ENCODE data around the gene EFNA4. TPM values are rescaled to one million over a fixed set of nuclear protein-coding genes. Genes with fewer than 3 reads are reported as not detected.

EFNA4 gene, protein sequence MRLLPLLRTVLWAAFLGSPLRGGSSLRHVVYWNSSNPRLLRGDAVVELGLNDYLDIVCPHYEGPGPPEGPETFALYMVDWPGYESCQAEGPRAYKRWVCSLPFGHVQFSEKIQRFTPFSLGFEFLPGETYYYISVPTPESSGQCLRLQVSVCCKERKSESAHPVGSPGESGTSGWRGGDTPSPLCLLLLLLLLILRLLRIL
- polyA plus RNA-seq (ENCODE audit: insufficient read length in 4 of 4): 10 to 100 TPM; 19.2 to 24.8 (median 19.5) TPM

DNA sequence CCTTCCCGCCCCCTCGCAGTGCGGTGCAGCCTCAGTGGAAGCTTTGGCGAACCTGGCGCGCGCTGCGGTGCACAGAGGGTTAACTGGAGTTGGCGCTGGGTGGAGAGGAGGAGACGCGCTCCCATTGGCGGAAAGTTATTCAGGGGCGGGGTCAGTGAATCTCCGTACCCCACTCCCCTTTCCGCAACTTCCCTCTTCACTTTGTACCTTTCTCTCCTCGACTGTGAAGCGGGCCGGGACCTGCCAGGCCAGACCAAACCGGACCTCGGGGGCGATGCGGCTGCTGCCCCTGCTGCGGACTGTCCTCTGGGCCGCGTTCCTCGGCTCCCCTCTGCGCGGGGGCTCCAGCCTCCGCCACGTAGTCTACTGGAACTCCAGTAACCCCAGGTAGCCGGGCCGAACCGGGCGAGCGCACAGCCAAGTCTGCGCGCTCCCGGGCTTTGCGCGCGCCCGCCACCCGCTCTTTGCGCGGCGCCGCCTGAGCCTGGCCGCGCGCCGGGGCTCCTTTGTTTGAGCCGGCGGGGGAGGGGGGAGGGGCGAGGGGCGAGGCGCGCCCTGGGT lies at the start of gene EFNA4:
Gene EFNA4, plus strand, starts transcription at position 191 of the 561 bp plus-strand sequence. Its CDS starts 84 bp downstream, at position 275.
- peak in 2 of 4 donors; percentile 75 to 84 for DNase-seq (ENCODE audit: low read depth in 4 of 4, low spot score in 3 of 4)

GRCh38 chr1:155014709-155015508 lies 48.6 kb upstream of the EFNA4 start:
- no peak for DNase-seq (ENCODE audit: low read depth in 4 of 4, low spot score in 3 of 4)

DNA sequence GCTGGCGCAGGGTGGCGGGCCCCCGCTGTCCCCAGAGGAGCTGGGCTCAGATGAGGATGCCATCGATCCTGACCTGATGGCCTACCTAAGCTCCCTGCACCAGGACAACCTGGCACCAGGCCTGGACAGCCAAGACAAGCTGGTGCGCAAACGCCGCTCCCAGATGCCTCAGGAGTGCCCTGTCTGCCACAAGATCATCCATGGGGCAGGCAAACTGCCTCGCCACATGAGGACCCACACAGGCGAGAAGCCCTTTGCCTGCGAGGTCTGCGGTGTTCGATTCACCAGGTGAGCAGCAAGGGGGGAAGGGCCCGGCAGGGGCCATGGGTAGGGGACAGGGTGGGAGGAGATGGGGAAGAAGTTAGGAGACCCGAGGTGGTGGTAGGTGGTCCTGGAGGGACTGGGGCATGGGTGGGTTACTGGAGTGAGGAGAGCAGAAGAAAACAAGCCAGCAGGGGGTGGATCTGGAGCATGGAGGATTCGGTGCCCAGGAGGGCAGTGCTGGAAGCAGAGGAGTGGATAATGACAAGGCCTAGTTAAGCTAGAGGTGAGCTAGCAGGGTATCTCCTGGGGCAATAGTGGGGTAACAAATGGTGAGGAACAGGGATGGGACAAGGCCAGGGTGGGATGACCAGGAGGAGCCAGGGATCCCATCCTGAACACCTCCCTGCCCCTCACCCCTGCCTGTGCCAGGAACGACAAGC lies 47.9 kb upstream of the EFNA4 start:
- DNase-seq (ENCODE audit: low read depth in 4 of 4, low spot score in 3 of 4): no peak

- no peak for DNase-seq (ENCODE audit: low read depth in 4 of 4, low spot score in 3 of 4)
Measured at GRCh38 chr1:155016231-155016831, 47.2 kb upstream of the EFNA4 start.

DNA sequence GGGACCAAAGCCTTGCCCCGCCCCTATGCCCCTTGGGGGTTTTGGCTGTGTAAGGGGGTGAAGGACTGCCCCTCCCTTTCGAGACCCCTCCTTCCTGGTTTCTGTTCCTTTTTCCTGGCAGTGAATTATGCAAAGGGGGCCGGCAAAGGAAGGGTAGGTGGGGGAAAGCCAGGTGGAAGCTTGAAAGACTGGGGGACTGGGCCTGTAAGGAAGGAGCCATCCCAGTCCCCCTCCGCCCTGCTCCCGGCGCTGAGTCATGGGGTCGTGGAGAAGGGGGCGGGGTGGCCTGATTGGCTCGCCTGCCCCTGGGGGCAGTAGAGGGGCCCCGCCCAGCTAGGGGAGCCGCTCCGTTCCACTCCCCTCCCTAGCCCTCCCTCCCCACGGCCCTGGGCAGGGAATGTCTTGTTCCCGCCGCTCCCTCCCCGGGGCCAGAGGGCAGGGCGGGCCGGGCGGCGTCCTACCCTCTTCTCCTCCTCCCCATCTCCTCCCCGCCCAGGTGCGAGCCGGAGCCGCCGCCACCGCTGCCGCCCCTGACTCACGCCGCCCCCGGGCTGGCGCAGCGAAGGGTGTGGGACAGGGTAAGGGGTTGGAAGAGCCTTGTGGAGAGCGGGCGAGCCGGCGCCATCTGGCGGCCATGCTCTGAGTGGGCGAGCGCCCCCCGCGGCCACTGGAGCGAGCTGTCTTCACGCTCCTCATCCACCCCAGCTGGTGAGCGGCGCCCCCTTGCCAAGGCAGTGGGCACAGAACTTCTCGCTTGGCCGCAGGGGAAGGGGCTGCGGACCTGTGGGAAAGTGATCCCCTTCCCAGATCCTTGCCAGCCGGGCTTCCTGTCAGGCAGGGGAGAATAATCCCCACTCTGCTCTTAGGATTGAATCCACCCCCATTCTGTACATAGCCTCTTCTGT lies 46.2 kb upstream of the EFNA4 start:
- DNase-seq (ENCODE audit: low read depth in 4 of 4, low spot score in 3 of 4): peak in 1 of 4 donors; percentile 77

- no peak for DNase-seq (ENCODE audit: low read depth in 4 of 4, low spot score in 3 of 4)
Measured at GRCh38 chr1:155017946-155018316, 45.6 kb upstream of the EFNA4 start.

DNA sequence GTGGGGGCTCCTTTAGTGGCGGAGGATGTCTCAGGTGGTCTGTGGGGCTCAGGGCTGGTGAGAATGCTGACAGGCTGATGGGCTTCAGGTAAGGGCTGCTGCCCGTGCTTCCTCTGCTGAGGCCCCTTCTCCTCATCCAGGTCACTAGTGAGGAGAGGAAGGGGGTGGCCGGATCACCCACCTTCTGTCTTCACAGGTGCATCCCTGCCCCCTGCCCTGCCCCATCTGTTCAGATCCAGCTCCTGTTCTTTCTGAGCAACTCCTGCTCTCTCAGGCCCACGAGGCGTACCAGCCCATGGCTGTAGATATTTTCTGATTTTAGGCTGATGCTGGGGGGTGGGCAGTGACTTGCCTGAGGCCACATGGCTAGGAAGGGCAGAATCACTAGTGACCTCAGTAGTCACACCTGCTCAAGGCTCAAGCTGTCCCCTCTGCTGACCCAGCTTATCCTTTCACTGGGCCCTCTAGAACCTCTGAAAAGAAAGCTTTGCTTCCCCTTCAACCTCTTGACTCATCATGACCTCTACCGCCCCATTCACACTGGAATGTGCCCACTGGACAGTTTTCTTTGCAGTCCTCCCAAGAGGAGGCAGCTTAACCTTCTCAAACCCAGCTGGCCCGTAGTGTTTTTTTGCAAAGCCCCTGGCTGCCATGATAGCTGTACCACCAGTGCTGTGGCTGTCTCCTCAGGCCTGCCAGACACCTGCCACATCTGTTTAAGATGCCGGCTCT lies 44.8 kb upstream of the EFNA4 start:
- DNase-seq (ENCODE audit: low read depth in 4 of 4, low spot score in 3 of 4): no peak

GRCh38 chr1:155019377-155020245 lies 43.9 kb upstream of the EFNA4 start:
- DNase-seq (ENCODE audit: low read depth in 4 of 4, low spot score in 3 of 4): no peak

DNA sequence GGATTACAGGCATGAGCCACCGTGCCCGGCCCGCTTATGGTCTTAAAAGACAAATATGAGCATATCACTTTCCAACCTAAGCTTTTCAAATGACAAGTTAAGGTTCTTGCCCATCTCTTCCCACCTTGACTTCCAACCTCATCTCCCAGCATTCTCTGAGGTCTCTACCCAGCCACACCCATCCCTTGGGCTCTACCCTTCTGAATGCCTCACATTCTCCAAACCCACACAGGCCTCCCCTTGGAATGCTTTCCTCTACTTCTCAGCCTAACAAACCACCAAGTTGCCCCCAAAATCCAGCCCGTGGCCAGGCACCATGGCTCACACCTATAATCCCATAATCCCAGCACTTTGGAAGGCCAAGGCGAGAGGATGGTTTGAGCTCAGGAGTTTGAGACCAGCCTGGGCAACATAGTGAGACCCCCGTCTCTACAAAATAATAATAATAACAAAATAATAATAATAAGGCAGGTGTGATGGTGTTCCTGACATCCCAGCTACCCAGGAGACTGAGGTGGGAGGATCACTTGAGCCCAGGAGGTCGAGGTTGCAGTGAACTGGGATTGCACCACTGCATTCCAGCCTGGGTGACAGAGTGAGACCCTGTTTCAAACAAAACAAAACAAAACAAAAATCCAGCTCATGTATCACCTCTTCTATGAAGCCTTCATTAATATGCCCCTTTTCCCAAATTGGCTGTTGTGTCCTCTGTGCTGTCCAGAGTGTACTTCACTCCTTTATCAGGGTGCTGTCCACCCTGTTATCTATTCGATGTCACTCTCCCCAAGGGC lies 41.2 kb upstream of the EFNA4 start:
- DNase-seq (ENCODE audit: low read depth in 4 of 4, low spot score in 3 of 4): no peak

- no peak for DNase-seq (ENCODE audit: low read depth in 4 of 4, low spot score in 3 of 4)
Measured at GRCh38 chr1:155022927-155023236, 40.7 kb upstream of the EFNA4 start.

DNA sequence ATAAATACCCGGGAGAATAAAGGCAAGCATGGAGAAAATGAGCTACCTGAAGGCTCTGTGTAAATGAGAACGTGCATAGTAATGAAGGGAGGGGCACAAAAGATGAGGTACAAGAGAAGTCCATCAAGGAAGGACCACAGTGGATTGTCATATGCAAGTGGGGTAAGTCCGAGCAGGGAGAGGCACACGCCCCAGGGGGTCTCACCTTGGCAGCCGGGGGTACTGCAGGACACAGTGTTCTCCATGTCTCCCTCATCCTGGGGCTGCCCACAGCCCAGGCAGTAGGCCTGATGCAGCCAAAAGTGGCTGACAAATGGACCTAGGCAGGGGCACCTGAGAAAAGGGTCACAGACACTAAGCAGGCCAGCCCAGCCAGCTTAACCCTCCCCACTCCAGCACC lies 39.9 kb upstream of the EFNA4 start:
- DNase-seq (ENCODE audit: low read depth in 4 of 4, low spot score in 3 of 4): no peak

GRCh38 chr1:155024315-155024714 lies 39.2 kb upstream of the EFNA4 start:
- DNase-seq (ENCODE audit: low read depth in 4 of 4, low spot score in 3 of 4): no peak

DNA sequence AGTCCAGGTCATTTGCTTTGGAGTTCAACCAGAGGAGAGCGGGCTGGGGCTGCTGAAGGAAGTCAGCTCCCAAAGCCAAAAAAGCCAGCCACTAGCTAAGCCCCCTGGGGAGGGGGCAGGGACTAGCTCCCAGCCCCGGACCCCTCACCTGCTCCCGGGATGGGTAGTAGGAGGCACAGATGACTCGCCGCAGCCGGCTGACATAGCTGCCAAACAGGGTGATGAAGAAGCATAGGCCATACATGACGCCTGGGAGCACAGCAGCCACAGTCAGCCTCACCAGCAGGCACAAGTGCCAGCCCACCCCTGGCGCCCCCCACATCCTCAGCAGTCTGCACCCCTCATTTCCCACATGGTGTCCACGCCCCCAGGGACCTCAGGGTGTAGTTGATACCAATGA lies 37.4 kb upstream of the EFNA4 start:
- no peak for DNase-seq (ENCODE audit: low read depth in 4 of 4, low spot score in 3 of 4)

GRCh38 chr1:155026588-155026987 lies 37.0 kb upstream of the EFNA4 start:
- DNase-seq (ENCODE audit: low read depth in 4 of 4, low spot score in 3 of 4): no peak

DNA sequence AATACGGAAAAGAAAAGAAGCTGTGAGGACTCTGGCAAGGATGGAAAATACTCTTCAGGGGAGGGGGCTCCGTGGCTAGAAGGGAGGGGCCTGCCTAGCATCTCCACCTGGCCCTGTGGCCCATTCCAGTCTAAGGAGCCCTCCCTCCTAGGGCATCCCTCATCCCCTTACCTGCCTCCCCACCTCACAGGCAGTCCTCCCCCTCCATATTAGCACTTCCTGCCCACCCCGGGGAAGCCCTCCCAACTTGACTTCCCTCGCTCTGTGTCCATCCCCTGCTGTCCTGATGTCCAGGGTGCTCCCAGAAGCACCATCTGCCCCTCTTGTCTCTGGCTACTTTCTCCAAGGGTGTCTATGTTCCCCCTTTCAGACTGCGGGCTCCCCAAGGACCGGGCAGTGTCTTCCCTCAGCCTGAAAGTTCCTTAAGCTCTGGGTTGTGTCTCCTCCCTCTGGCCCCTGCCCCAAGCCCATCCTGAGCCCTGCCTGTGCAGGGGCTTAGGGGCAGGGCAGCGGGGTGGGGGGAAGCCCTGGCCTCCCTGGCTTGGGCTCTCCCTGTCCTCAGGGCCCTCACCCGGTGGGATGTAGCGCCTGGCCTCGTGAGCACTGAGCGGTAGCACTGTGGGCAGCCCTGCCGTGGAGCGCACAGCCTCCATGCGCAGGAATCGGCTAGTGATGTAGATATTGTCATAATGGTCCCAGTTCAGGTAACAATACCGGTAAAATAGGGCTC lies 33.9 kb upstream of the EFNA4 start:
- no peak for DNase-seq (ENCODE audit: low read depth in 4 of 4, low spot score in 3 of 4)

- DNase-seq (ENCODE audit: low read depth in 4 of 4, low spot score in 3 of 4): no peak
Measured at GRCh38 chr1:155030243-155030795, 33.2 kb upstream of the EFNA4 start.

- no peak for DNase-seq (ENCODE audit: low read depth in 4 of 4, low spot score in 3 of 4)
Measured at GRCh38 chr1:155030899-155031298, 32.6 kb upstream of the EFNA4 start.

All from left renal pelvis (tissue), 4 donors.